Measurements from ENCODE around the gene FAM110A. TPM values are rescaled to one million over a fixed set of nuclear protein-coding genes. Genes with fewer than 3 reads are reported as not detected.

Gene FAM110A
- polyA plus RNA-seq, 1 experiment, result 1.9 TPM

GRCh38 chr20:843912-844311 is 10.4 kb downstream of the FAM110A start:
- ChIA-PET CTCF (interaction anchor here (0.6 to 1.6 kb wide), 4 partner anchors 25 to 112 kb away, joined by 3 to 6 read pairs (median 4); no protein-coding TSS in a partner anchor), POLR2A (interaction anchor here (0.6 to 1.5 kb wide), 3 partner anchors 10 to 382 kb away, joined by 6 to 7 read pairs (median 6); partner anchors contain the start of genes FAM110A and RAD21L1)
- Histone ChIP-seq H3K9me3 (ENCODE audit: control insufficient read depth, insufficient read depth, low read length) (no peaks in the 10 kb centered on the region; the same call in 1 of the 2 replicates), H3K27ac (ENCODE audit: low read depth, low read length) (no peak overlapping the region), H3K27me3 (ENCODE audit: control insufficient read depth, insufficient read depth, low read length) (no peaks in the 10 kb centered on the region), H3K4me3 (ENCODE audit: low read depth, low read length) (no peak overlapping the region)
- DNase-seq (ENCODE audit: low read depth, low spot score), result no peak
- no peak for TF ChIP-seq CTCF (IDR thresholded peaks at IDR 0.05; ENCODE audit: low read depth, low read length)

- no peaks in the 10 kb centered on the region; the same call in 1 of the 2 replicates for H3K9me3 ChIP-seq (ENCODE audit: control insufficient read depth, insufficient read depth, low read length)
- no peak for TF ChIP-seq CTCF (IDR thresholded peaks at IDR 0.05; ENCODE audit: low read depth, low read length)
- POLR2A ChIA-PET, result interaction anchor here (0.6 to 1.5 kb wide), 3 partner anchors 11 to 381 kb away, joined by 6 to 7 read pairs (median 6); partner anchors contain the start of genes FAM110A and RAD21L1
- peak; percentile 67 for DNase-seq (ENCODE audit: low read depth, low spot score)
- peak overlapping the region; percentile 58 for H3K4me3 ChIP-seq (ENCODE audit: low read depth, low read length)
- H3K27me3 ChIP-seq (ENCODE audit: control insufficient read depth, insufficient read depth, low read length), result no peaks in the 10 kb centered on the region
- CTCF ChIA-PET, result interaction anchor here (0.6 to 1.6 kb wide), 3 partner anchors 41 to 111 kb away, joined by 3 to 6 read pairs (median 3); no protein-coding TSS in a partner anchor
- no peak overlapping the region for H3K27ac ChIP-seq (ENCODE audit: low read depth, low read length)
These were observed 11.1 kb downstream of the FAM110A start for GRCh38 chr20:844473-845225.

GRCh38 chr20:845226-845868 is 11.8 kb downstream of the FAM110A start:
- Histone ChIP-seq H3K27ac (ENCODE audit: low read depth, low read length) (no peak overlapping the region), H3K4me3 (ENCODE audit: low read depth, low read length) (no peak overlapping the region), H3K27me3 (ENCODE audit: control insufficient read depth, insufficient read depth, low read length) (no peaks in the 10 kb centered on the region), H3K9me3 (ENCODE audit: control insufficient read depth, insufficient read depth, low read length) (no peaks in the 10 kb centered on the region; the same call in 1 of the 2 replicates)
- ChIA-PET CTCF (no interaction called here), POLR2A (no interaction called here)
- DNase-seq (ENCODE audit: low read depth, low spot score), result no peak
- no peak for TF ChIP-seq CTCF (IDR thresholded peaks at IDR 0.05; ENCODE audit: low read depth, low read length)

GRCh38 chr20:845941-846893 is 12.7 kb downstream of the FAM110A start:
- Histone ChIP-seq H3K4me3 (ENCODE audit: low read depth, low read length) (no peak overlapping the region), H3K9me3 (ENCODE audit: control insufficient read depth, insufficient read depth, low read length) (no peaks in the 10 kb centered on the region; the same call in 1 of the 2 replicates), H3K27ac (ENCODE audit: low read depth, low read length) (no peak overlapping the region), H3K27me3 (ENCODE audit: control insufficient read depth, insufficient read depth, low read length) (no peaks in the 10 kb centered on the region)
- TF ChIP-seq CTCF (IDR thresholded peaks at IDR 0.05; ENCODE audit: low read depth, low read length), result no peak
- POLR2A ChIA-PET, result no interaction called here
- DNase-seq (ENCODE audit: low read depth, low spot score), result no peak
- CTCF ChIA-PET, result interaction anchor here (1.0 to 1.7 kb wide), 2 partner anchors 11 to 110 kb away, joined by 3 to 7 read pairs; no protein-coding TSS in a partner anchor

Measured in AG04450 (cell line).